Neutrophil (primary cell): ENCODE data around the gene IL27RA.
"Not testable (repeated sequence)": the region's sequence is repeated elsewhere in the genome, so short reads cannot be mapped to it uniquely, and the experiment has no call there.

Experiments
- H3K27ac ChIP-seq: fragments of 200-600 bp; sonication (generic); 2 replicates; pipeline ENCODE4 v1.5.1; 2016; ENCODE audit warnings: mild to moderate bottlenecking, moderate library complexity
- H3K27me3 ChIP-seq: fragments of 200-600 bp; sonication (generic); 2 replicates; pipeline ENCODE4 v1.6.0; 2016; ENCODE audit warnings: mild to moderate bottlenecking
- H3K36me3 ChIP-seq: fragments of 200-600 bp; sonication (generic); 2 replicates; pipeline ENCODE4 v1.5.1; 2017
- H3K4me1 ChIP-seq, 2 experiments: fragments of 200-600 bp in 1 of 2; sonication (generic) in 1 of 2; 1 replicate in 1 of 2; 2 replicates in 1 of 2; pipeline versions ENCODE4 v1.5.1 to v1.6.1; 2013 to 2016; ENCODE audit warnings: low read depth in 1 of 2, low read length in 1 of 2, mild to moderate bottlenecking in 1 of 2, moderate library complexity in 1 of 2; ENCODE audit not compliant: control insufficient read depth in 1 of 2, insufficient read depth in 1 of 2
- H3K4me3 ChIP-seq, 2 experiments: fragments of 200-600 bp in 1 of 2; sonication (generic) in 1 of 2; 1 replicate in 1 of 2; 2 replicates in 1 of 2; pipeline ENCODE4 v1.5.1; 2013 to 2016; ENCODE audit warnings: low read depth in 1 of 2, low read length in 1 of 2, mild to moderate bottlenecking in 1 of 2, moderate library complexity in 1 of 2
- H3K9me3 ChIP-seq: fragments of 200-600 bp; sonication (generic); 2 replicates; pipeline ENCODE4 v1.5.1; 2016
- CTCF ChIP-seq: fragments of 200-600 bp; sonication (generic); IDR thresholded peaks from 2 replicates; pipeline ENCODE4 v1.5.1; 2016; ENCODE audit warnings: antibody characterized with exemption

Gene IL27RA

GRCh38 chr19:14030997-14031718 is 404 bp upstream of the IL27RA start:
- no peak for TF ChIP-seq CTCF
- Histone ChIP-seq H3K4me1 (peaks cover 11 to 12% of the 10 kb centered on the region in 2 experiments), H3K9me3 (no peaks in the 10 kb centered on the region), H3K36me3 (no peaks in the 10 kb centered on the region), H3K27ac (no peak overlapping the region), H3K27me3 (peaks cover 55% of the 10 kb centered on the region), H3K4me3 (peak overlapping the region; percentile 42 to 55)

- H3K4me3 ChIP-seq = no peak overlapping the region
- TF ChIP-seq CTCF = no peak
- peaks cover 41% of the 10 kb centered on the region for H3K27me3 ChIP-seq
- H3K4me1 ChIP-seq = peaks cover 11 to 12% of the 10 kb centered on the region in 2 experiments
- H3K27ac ChIP-seq = no peak overlapping the region
- H3K36me3 ChIP-seq = no peaks in the 10 kb centered on the region
- no peaks in the 10 kb centered on the region for H3K9me3 ChIP-seq
Measured at GRCh38 chr19:14033946-14034345, 2.4 kb downstream of the IL27RA start.

- H3K4me1 ChIP-seq = peaks cover 11 to 12% of the 10 kb centered on the region in 2 experiments
- not testable (repeated sequence) for H3K4me3 ChIP-seq, H3K36me3 ChIP-seq, H3K27ac ChIP-seq, H3K9me3 ChIP-seq
- peaks cover 29% of the 10 kb centered on the region for H3K27me3 ChIP-seq
Measured at GRCh38 chr19:14035159-14035558, 3.6 kb downstream of the IL27RA start.

- no peaks in the 10 kb centered on the region for H3K9me3 ChIP-seq
- H3K36me3 ChIP-seq = no peaks in the 10 kb centered on the region
- peaks cover 23% of the 10 kb centered on the region for H3K27me3 ChIP-seq
- no peak overlapping the region for H3K4me3 ChIP-seq
- TF ChIP-seq CTCF = no peak
- no peak overlapping the region for H3K27ac ChIP-seq
- peaks cover 11 to 12% of the 10 kb centered on the region in 2 experiments for H3K4me1 ChIP-seq
Measured at GRCh38 chr19:14035706-14036105, 4.1 kb downstream of the IL27RA start.

GRCh38 chr19:14039181-14039580 is 7.6 kb downstream of the IL27RA start:
- H3K4me3 ChIP-seq = no peak overlapping the region
- H3K36me3 ChIP-seq = no peaks in the 10 kb centered on the region
- H3K9me3 ChIP-seq = no peaks in the 10 kb centered on the region
- no peaks in the 10 kb centered on the region for H3K27me3 ChIP-seq
- no peak overlapping the region for H3K27ac ChIP-seq
- no peak for TF ChIP-seq CTCF
- peaks cover 0 to 6% of the 10 kb centered on the region in 2 experiments for H3K4me1 ChIP-seq

- TF ChIP-seq CTCF = peak; percentile 17
- not testable (repeated sequence) for H3K36me3 ChIP-seq, H3K27me3 ChIP-seq, H3K4me3 ChIP-seq, H3K9me3 ChIP-seq, H3K4me1 ChIP-seq
- peak overlapping the region; percentile 36 for H3K27ac ChIP-seq
Measured at GRCh38 chr19:14042659-14043608, 11.4 kb downstream of the IL27RA start.

- not testable (repeated sequence) for H3K27ac ChIP-seq, H3K4me3 ChIP-seq, H3K27me3 ChIP-seq, H3K4me1 ChIP-seq, H3K9me3 ChIP-seq, H3K36me3 ChIP-seq
Measured at GRCh38 chr19:14047866-14048265, 16.3 kb downstream of the IL27RA start.
